Neural cell (in vitro differentiated cells): ENCODE data around the gene CLDN20.

Source experiments
- EP300 ChIP-seq: fragments of 450-650 bp; conservative IDR thresholded peaks from 2 replicates; pipeline ENCODE4 v1.6.1; 2014; ENCODE audit warnings: antibody characterized with exemption, mild to moderate bottlenecking, moderate library complexity; ENCODE audit not compliant: poor library complexity, severe bottlenecking
- EZH2 ChIP-seq: fragments of 200-600, 300-800 bp; shearing (Covaris generic), sonication (generic); IDR thresholded peaks from 2 replicates; pipeline ENCODE4 v1.6.1; 2014; ENCODE audit warnings: antibody characterized with exemption, low read length, borderline replicate concordance, mild to moderate bottlenecking; ENCODE audit not compliant: insufficient read depth, poor library complexity, severe bottlenecking
- MXI1 ChIP-seq: fragments of 450-650 bp; conservative IDR thresholded peaks from 2 replicates; pipeline ENCODE4 v1.6.1; 2014; ENCODE audit warnings: antibody characterized with exemption, mild to moderate bottlenecking; ENCODE audit not compliant: poor library complexity, severe bottlenecking
- POLR2AphosphoS5 ChIP-seq: IDR thresholded peaks from 2 replicates; pipeline ENCODE4 v1.6.1; 2012
- RAD21 ChIP-seq: fragments of 450-650 bp; conservative IDR thresholded peaks from 2 replicates; pipeline ENCODE4 v1.6.1; 2014; ENCODE audit warnings: antibody characterized with exemption, mild to moderate bottlenecking, moderate library complexity
- SMC3 ChIP-seq: fragments of 450-650 bp; conservative IDR thresholded peaks from 2 replicates; pipeline ENCODE4 v1.6.1; 2014; ENCODE audit warnings: antibody characterized with exemption, mild to moderate bottlenecking, moderate library complexity; ENCODE audit not compliant: poor library complexity
- TAF1 ChIP-seq: IDR thresholded peaks from 2 replicates; pipeline ENCODE4 v1.6.1; 2012; ENCODE audit warnings: low read depth
- TF ChIP-seq, protein P1 (sequence below): fragments of 450-650 bp; IDR thresholded peaks from 2 replicates; pipeline ENCODE4 v1.5.1; 2014; ENCODE audit warnings: antibody characterized with exemption, mild to moderate bottlenecking, moderate library complexity; ENCODE audit not compliant: poor library complexity, severe bottlenecking
- TF ChIP-seq, protein P2 (sequence below): IDR thresholded peaks from 2 replicates; pipeline ENCODE4 v1.6.1; 2012; ENCODE audit warnings: borderline replicate concordance

DNA sequence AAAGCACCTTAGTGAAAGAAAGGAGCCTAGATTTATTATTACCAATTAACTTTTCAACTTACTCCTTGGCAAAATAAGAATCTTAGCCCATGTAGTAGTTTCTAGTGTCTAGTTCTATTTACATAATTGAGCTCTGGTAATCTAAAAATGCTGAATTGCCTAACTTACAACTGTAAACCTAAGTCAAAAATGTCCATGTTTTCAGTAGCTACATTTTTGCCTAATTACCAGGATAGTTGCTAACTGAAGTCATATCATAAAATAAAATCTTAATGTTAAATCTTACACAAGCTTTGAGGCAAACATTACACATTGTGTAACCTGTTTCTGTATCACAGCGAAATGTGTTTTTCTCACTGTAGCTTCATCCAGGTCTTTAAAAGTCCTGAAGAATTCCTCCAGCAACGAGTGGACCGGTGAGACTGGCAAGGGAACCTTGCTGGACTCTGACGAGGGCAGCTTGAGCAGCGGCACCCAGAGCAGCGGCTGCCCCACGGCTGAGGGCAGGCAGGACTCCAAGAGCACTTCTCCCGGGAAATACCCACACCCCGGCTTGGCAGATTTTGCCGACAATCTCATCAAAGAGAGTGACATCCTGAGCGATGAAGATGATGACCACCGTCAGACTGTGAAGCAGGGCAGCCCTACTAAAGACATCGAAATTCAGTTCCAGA, 7.6 kb upstream of the CLDN20 start:
- no peak for TF ChIP-seq EP300
- TF ChIP-seq, protein P1, sequence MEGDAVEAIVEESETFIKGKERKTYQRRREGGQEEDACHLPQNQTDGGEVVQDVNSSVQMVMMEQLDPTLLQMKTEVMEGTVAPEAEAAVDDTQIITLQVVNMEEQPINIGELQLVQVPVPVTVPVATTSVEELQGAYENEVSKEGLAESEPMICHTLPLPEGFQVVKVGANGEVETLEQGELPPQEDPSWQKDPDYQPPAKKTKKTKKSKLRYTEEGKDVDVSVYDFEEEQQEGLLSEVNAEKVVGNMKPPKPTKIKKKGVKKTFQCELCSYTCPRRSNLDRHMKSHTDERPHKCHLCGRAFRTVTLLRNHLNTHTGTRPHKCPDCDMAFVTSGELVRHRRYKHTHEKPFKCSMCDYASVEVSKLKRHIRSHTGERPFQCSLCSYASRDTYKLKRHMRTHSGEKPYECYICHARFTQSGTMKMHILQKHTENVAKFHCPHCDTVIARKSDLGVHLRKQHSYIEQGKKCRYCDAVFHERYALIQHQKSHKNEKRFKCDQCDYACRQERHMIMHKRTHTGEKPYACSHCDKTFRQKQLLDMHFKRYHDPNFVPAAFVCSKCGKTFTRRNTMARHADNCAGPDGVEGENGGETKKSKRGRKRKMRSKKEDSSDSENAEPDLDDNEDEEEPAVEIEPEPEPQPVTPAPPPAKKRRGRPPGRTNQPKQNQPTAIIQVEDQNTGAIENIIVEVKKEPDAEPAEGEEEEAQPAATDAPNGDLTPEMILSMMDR: no peak
- no peak for TF ChIP-seq SMC3
- TF ChIP-seq TAF1: no peak
- TF ChIP-seq EZH2: no peak
- no peak for TF ChIP-seq MXI1
- TF ChIP-seq, protein P2, sequence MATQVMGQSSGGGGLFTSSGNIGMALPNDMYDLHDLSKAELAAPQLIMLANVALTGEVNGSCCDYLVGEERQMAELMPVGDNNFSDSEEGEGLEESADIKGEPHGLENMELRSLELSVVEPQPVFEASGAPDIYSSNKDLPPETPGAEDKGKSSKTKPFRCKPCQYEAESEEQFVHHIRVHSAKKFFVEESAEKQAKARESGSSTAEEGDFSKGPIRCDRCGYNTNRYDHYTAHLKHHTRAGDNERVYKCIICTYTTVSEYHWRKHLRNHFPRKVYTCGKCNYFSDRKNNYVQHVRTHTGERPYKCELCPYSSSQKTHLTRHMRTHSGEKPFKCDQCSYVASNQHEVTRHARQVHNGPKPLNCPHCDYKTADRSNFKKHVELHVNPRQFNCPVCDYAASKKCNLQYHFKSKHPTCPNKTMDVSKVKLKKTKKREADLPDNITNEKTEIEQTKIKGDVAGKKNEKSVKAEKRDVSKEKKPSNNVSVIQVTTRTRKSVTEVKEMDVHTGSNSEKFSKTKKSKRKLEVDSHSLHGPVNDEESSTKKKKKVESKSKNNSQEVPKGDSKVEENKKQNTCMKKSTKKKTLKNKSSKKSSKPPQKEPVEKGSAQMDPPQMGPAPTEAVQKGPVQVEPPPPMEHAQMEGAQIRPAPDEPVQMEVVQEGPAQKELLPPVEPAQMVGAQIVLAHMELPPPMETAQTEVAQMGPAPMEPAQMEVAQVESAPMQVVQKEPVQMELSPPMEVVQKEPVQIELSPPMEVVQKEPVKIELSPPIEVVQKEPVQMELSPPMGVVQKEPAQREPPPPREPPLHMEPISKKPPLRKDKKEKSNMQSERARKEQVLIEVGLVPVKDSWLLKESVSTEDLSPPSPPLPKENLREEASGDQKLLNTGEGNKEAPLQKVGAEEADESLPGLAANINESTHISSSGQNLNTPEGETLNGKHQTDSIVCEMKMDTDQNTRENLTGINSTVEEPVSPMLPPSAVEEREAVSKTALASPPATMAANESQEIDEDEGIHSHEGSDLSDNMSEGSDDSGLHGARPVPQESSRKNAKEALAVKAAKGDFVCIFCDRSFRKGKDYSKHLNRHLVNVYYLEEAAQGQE: no peak
- no peak for TF ChIP-seq RAD21
- TF ChIP-seq POLR2AphosphoS5: no peak
